Loucy (cell line): Measurements from ENCODE around the gene WASHC3.

ENCODE experiments used
- CTCF ChIP-seq: fragments of 200-600 bp; sonication (generic); conservative IDR thresholded peaks from 2 replicates; pipeline ENCODE4 v1.5.1; 2014; ENCODE audit warnings: mild to moderate bottlenecking, antibody characterized with exemption, low read length
- EZH2phosphoT487 ChIP-seq: fragments of 200-600 bp; IDR thresholded peaks from 2 replicates; pipeline ENCODE4 v1.6.1; 2018; ENCODE audit warnings: antibody characterized with exemption, mild to moderate bottlenecking, moderate library complexity, borderline replicate concordance

GRCh38 chr12:102005256-102005655, 56.5 kb downstream of the WASHC3 start:
- no peak for TF ChIP-seq CTCF
- TF ChIP-seq EZH2phosphoT487 = no peak
